HG03175 (cell line): ENCODE measurements around the gene AGPAT2.
"Not testable (repeated sequence)": the region's sequence is repeated elsewhere in the genome, so short reads cannot be mapped to it uniquely, and the experiment has no call there.

Experiments used
- ATAC-seq: cut with Tn5 transposase; IDR thresholded peaks from one replicate; pipeline ENCODE4 v1.9.1; 2021; ENCODE audit warnings: mild to moderate bottlenecking, moderate library complexity; ENCODE audit not compliant: unreplicated experiment

The AGPAT2 gene

DNA sequence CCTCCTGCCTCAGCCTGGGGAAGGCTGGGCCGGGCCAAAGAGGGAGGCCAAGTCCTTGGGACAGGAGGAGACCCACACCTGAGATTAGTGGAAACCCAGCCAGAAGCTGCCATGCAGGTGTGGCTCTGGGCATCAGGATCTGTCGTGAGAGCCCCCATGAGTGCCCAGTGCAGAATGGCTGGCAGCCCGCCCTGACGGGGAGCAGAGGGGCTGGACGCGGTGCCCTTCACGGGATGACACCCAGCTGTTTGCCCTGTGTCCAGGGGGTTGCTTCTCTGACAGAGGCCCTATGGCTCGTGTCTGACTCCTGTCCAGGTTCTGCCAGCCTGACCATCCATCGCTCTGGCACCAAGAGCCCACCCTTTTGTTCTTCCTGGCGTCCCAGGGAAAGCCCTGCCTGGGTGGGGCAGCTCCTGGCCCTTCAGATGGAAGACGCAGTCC is 33.7 kb upstream of the AGPAT2 start:
- no peak for ATAC-seq

- no peak for ATAC-seq
Observed at GRCh38 chr9:136720251-136720897, 33.1 kb upstream of the AGPAT2 start.

DNA sequence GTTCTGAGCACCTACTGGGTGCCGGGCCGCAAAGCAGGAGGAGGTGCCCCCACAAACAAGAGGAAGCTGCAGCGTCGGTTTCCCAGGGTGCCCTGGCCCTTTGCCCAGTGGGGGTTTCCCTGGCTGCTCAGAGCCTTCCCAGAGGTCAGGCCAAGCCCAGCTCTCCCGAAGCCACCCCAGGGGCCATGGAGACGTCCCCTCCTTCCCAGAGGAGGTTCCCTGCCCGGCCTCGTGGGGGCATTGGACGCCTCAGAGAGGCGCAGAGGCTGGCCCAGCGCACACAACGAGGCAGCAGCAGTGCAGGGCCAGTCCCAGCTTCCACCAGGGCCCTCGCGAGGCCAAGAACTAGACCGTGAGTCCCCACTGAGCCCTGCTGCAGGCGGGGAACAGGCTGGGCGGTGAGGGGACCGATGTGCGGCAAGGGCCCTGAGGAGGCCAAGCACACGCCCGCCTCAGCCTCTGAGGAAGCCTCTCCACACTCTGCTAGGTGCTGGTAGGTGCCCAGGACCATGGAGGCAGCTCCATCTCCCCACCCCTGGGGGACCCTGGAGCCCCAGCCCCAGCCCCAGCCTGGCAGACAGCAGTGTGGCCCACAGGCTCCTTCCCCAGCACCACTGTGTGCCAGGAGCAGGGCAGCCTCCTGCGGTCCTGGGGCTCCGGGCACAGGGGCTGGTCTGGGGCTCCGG is 32.1 kb upstream of the AGPAT2 start:
- no peak for ATAC-seq

DNA sequence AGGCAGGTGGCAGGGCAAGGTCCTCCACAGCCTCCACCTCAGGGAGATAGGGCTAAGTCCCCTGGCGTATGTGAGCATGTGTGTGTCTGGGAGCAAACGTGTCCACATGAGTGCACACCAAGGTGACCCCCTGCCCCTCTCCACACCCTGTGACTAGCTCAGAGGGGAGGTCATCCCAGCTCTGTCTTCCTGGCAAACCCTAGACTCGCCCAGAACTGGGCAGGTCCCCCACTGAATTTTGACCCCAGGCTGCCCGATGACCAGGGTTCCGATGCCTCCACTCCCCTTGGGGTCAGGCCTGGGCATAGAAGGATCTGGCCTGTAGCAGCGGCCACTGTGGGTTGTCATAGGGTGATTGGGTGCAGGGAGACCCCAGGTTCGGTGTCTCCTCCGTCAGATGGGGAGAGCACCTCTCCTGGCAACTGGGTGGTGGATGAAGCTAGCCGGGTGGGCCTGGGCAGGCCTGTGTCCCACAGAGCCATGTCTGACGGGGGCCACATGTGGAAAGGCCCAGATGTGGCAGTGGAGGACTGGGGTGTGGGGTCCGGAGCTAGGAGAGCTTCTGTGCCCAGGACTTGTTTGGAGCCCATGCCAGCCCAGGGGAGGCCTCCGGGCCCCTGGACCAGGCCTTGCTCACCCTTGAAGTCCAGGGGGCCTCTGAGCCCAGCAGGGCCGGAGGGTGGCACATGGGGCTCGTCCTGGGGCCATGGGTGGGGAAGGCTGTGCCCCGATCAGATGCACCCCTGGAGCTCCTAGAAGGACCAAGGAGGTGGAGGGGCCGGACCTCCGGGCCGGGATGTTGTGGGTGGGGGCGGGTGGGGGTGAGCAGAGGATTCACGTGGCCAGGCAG is 31.3 kb upstream of the AGPAT2 start:
- ATAC-seq = no peak

GRCh38 chr9:136717399-136717798 is 30.1 kb upstream of the AGPAT2 start:
- no peak for ATAC-seq

DNA sequence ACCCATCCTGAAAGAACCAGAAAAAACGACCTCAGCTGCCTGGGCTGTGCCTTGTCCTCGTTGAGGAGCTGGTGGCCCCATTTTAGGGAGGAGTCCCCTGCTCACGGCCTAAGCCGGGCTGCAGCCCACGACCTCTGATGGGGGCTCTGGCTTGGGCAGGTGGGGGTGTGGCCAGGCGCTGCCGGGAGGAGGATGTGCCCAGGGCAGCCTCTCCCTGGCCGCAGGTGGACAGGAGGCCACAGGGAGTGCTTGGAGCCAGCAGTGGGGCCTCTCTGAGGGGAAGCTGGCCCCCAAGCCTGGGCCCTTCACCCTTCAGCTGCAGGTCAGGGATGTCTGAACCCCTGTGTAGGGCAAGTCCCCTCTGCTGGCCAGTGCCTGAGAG is 27.6 kb upstream of the AGPAT2 start:
- ATAC-seq = no peak

- no peak for ATAC-seq
Observed at GRCh38 chr9:136714096-136714892, 27.0 kb upstream of the AGPAT2 start.

GRCh38 chr9:136713550-136713949 is 26.3 kb upstream of the AGPAT2 start:
- ATAC-seq = no peak

DNA sequence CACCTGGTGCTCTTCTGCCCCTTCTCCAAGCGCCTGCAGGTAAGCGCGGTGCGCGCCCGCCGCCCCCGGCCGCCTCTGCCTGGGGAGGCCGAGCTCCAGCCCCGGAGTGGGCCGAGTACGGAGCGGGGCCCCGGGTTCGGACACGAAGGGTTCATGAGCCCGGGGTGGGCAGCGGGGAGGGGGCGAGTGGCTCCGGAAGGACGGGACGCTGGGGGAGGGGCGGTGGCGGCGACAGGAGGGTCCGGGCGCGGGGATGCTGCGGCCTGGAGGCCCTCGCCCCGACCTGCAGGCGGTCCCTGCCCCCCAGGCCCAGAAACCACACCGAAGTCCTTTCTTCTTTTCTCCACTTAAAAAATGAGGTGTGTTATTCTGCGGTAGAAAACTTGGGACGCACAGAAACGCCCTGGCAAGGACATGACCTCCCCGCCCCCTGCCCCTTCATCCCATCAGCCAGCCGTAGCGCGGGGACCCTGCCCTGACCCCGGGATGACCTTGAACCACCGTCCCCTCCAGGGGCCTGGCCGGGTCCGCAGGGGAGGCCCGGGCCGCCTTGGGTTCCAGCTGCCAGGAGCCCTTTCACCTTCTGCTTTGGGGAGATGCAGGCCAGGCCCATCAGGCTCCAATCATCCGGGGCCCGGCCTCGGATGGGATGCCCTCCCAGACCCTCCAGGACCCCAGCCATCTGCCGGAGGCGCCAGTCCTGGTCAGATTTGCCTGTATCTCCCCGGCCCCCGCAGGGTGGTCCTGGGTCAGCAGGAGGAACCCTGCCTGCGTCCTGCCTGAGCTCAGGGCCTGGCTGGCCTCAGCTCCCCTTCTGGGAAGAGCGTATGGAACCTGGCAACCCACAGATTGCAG is 25.7 kb upstream of the AGPAT2 start:
- no peak for ATAC-seq

DNA sequence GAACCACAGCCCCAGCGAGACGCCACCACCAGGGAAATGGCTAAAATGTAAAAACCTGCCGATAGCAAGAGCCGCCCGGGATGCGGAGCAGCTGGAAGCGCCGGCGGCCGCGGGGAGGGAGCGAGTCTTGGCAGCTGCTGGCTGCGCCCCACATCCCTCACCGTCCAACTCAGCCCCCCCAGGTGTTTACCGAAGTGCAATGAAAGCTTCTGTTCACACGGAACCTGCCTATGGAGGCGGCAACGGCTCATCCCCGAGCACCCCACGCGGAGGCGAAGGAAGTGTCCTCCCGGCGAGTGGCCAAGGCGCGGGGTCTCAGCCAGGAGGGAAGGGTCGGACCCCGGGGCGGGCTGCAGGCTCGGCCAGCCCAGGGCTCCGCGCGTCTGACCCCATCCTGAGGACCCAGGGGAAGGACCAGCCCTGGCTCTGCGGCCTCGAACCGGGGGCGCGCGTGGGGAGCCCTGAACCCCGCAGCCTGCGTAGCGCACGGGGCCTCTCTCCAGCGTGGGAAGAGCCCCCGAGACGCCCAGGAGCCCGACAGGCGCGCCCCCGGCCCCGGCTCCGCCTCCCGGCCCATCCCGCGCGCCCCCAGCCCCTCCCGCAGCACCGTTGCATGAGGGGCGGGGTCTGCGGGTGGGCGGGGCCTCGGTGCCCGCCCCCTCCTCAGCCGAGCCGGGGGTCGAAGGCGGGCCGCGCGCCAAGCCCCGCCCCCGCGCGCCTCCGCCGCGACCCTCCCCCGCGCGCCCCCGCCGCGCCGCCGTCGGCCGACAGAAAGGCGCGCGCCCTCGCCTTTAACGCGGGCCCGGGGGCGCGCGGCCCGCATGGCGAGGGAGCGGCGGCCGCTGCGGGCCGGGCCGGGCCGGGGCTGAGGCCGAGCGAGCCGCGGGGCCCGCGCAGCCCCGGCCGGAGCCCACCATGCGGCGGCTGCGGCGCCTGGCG is 24.8 kb upstream of the AGPAT2 start, which contains the start of gene DIPK1B:
Gene DIPK1B, plus strand, starts transcription at position 822 of the 939 bp plus-strand sequence. Its CDS starts 94 bp downstream, at position 916.
- ATAC-seq = no peak

DNA sequence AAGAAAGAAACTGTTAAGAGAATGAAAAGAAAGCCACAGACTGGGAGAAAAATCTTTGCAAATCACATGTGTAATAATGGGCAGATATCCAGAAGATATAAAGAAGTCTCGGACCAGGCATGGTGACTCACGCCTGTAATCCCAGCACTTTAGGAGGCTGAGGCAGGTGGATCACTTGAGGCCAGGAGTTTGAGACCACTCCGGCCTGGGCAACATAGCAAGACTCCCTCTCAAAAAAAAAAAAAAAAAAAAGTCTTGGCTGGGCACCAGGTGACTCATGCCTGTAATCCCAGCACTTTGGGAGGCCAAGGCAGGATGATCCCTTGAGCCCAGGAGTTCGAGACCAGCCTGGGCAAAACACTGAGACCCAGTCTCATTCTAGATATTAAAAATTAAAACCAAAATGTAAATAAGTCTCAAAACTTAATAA is 24.0 kb upstream of the AGPAT2 start:
- not testable (repeated sequence) for ATAC-seq

GRCh38 chr9:136710543-136710942 is 23.3 kb upstream of the AGPAT2 start:
- no peak for ATAC-seq

- no peak for ATAC-seq
Observed at GRCh38 chr9:136709454-136710109, 22.3 kb upstream of the AGPAT2 start.

DNA sequence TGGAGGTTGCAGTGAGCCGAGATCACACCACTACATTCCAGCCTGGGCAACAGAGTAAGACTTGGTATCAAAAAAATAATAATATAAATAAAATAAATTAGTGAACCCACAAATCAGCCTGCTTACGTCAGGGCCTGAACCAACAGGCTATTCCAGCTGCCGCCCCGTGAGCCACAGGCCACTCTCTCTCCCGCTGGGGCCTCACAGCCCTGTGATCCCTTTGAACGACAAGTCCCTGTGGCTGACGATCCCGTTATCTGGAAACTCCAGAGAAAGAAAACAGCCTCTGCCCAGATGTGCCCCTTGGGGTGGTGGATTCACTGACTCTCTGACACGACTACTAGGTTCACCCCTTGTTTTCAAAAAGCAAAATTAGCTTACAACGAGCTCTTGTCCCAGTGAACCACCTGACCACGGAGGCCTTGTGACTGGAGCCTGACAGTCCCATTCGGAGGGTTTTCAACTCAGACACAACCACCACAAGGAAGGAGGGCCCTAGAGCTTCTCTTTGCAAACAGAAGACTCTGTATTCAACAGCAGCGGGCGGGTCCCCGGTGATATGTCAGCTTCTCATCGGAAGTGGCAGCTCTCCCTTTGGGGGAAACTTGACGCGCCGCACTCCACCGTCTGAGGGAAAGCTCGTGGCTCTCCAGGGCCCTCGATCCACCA is 20.7 kb upstream of the AGPAT2 start:
- no peak for ATAC-seq

GRCh38 chr9:136707011-136707410 is 19.8 kb upstream of the AGPAT2 start:
- ATAC-seq = no peak

DNA sequence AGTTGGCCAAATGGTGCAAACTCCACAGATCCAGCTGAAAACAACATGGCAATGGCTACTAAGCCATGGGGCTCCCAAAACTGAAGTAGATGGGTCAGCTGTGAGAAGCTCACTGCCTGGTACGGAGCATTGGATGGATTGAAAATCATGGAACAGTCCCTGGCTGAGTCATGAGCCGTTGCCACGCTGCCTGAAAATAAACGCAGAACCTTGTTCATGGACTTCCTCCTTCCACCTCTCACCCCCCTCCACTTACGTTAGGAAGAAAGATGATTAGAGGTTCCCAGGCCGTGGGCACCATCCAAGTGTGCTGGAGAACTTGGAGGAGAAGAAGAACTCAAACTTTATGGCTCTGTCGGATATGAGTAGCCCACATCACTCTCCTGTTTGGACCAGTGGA is 18.3 kb upstream of the AGPAT2 start:
- no peak for ATAC-seq

DNA sequence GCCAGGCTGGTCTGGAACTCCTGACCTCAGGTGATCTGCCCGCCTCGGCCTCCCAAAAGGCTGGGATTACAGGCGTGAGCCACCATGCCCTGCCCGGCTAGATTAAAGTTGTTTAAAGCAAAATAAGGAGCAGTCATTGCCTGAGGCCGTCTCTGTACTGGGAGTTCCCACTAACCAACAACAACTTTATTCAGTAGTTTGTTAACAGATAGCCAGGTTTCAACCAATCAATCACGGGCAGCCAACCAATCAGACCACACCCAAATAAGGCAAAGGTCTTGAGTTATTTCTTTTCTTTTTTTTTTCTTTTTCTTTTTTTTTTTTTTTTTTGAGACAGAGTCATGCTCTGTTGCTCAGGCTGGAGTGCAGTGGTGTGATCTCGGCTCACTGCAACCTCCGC is 17.5 kb upstream of the AGPAT2 start:
- ATAC-seq = not testable (repeated sequence)
